ENCODE measurements around the gene PLCL1. TPM values are rescaled to one million over a fixed set of nuclear protein-coding genes. Genes with fewer than 3 reads are reported as not detected.
A peak's percentile ranks its signal among the peaks of the same experiment; 100 is the strongest.

The PLCL1 gene
- total and polyA plus RNA-seq, 5 experiments from 2014 or later = 3.0 to 8.8 (median 4.8) TPM

DNA sequence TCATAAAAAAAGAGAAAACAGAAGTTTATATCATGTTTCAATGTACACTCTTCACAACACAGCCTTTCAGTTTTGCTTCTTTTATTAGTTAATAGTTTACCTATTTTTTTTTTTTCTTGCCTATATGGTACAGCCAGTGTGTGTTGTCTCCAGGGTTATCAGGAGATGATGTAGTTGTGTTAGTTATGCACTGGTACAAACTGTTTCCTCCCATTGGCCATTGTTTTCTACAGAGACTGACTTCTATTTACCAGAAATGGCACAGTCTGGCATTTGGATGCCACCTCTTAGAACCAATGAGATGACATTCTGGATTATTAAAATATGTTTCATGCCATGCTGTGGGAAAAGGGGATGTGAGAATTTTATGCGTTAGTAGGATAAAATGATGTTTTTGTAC lies 339.4 kb downstream of the PLCL1 start:
- no peak overlapping the region for H3K4me3 Mint-ChIP-seq
- peaks cover 4 to 18% (median 10%) of the 10 kb centered on the region in 4 donors for H3K4me1 Mint-ChIP-seq
- POLR2A ChIA-PET = no interaction called here
- no peaks in the 10 kb centered on the region for H3K27me3 Mint-ChIP-seq
- peaks cover 11 to 19% (median 12%) of the 10 kb centered on the region in 3 donors for H3K36me3 Mint-ChIP-seq
- DNase-seq = no peak
- H3K9me3 Mint-ChIP-seq = peaks cover 0 to 2% (median 0%) of the 10 kb centered on the region in 9 donors
- no peak overlapping the region for H3K27ac Mint-ChIP-seq
- ATAC-seq = no peak

DNA sequence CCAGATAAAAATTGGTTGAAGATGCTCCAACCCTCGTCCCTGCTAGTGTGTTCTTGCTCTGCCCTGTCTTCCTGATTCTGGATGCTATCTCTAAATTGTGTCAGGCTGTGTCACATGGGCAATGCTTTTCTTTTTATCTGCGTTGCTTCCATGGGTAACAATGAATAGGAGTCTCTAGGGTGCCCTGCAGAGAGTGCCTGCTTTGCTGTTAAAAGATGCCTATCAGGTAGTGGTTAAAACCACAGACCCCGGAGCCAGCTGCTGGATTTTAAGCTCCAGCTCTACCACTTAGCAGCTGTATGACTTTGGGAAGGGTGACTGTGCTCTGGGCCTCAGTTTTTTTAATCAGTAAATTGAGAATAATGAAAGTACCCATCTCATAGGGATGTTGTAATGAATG lies 340.3 kb downstream of the PLCL1 start:
- ATAC-seq (no peak), DNase-seq (no peak)
- H3K36me3 Mint-ChIP-seq = peaks cover 12 to 23% (median 13%) of the 10 kb centered on the region in 3 donors
- no peaks in the 10 kb centered on the region for H3K9me3 Mint-ChIP-seq
- POLR2A ChIA-PET = no interaction called here
- H3K4me1 Mint-ChIP-seq = peaks cover 4 to 18% (median 10%) of the 10 kb centered on the region in 4 donors
- peak overlapping the region in 1 of 10 donors; percentile 16 for H3K27ac Mint-ChIP-seq
- no peak overlapping the region for H3K4me3 Mint-ChIP-seq
- H3K27me3 Mint-ChIP-seq = no peaks in the 10 kb centered on the region

DNA sequence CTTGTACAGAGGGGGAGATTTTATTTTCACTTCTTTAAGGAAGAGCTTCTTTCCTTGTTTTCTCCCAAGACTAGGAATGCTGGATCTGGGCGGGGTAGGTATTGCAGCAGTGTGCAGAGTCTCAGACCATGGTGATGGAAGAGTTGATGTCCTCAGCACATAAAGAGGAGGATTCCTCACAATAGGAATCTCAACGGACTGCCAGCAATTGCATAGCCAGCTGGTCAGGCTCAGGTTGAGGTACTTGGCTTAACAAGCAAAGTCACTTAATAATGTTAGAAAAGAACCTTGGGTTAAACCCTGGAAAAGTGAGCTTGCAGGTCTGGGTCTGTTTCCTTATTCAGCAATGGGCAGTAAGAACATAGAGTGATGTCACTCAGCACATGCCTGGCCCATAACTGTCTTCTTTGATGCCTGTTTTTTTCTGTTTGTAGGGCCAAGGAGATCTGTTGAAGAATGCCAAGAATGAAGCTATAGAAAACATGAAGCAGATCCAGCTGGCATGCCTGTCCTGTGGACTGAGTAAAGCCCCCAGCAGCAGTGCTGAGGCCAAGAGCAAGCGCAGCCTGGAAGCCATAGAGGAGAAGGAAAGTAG lies 342.1 kb downstream of the PLCL1 start:
- ATAC-seq = no peak
- no peak overlapping the region for H3K4me3 Mint-ChIP-seq
- peaks cover 4 to 18% (median 10%) of the 10 kb centered on the region in 4 donors for H3K4me1 Mint-ChIP-seq
- H3K9me3 Mint-ChIP-seq = peaks cover 0 to 13% (median 3%) of the 10 kb centered on the region in 9 donors
- peak overlapping the region in 1 of 10 donors; percentile 30 for H3K27ac Mint-ChIP-seq
- H3K27me3 Mint-ChIP-seq = no peaks in the 10 kb centered on the region
- H3K36me3 Mint-ChIP-seq = peaks cover 15 to 39% (median 17%) of the 10 kb centered on the region in 3 donors
- POLR2A ChIA-PET = no interaction called here
- DNase-seq = no peak

DNA sequence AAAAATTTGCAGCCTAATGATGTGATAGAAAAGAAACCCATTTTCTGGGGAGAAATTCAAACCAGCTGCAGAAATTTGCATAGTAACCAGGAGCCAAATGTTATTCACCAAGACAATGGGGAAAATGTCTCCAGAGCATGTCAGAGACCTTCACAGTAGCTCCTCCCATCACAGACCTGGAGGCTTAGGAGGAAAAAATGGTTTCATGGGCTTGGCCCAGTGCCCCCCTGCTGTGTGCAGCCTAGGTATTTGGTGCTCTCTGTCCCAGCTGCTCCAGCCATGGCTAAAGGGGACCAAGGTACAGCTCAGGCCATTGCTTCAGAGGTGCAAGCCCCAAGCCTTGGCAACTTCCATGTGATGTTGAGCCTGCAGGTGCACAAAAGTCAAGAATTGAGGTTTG lies 352.9 kb downstream of the PLCL1 start:
- H3K4me3 Mint-ChIP-seq = no peak overlapping the region
- H3K27me3 Mint-ChIP-seq = no peaks in the 10 kb centered on the region
- POLR2A ChIA-PET = no interaction called here
- no peak overlapping the region for H3K27ac Mint-ChIP-seq
- no peaks in the 10 kb centered on the region for H3K4me1 Mint-ChIP-seq
- ATAC-seq (no peak), DNase-seq (no peak)
- H3K9me3 Mint-ChIP-seq = peaks cover 9 to 43% (median 18%) of the 10 kb centered on the region in 9 donors
- H3K36me3 Mint-ChIP-seq = peaks cover 0 to 39% (median 18%) of the 10 kb centered on the region in 3 donors

DNA sequence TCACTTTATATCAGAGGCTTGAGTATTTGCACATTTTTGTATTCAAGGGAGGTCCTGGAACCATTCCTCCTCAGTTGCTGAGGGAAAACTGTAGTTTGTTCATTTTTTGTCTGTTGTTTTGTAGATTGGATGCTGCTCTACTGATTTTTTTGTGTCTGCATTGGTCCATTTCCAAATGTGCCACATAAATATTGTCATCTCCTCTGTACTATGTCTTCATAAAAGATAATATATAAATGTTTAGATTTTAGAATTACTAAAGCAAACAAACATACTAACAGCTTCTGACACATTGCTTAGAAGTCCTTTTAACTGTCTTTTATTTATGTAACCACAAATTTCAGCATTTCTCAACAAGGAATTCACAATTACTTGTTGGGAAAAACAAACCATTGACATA lies 356.8 kb downstream of the PLCL1 start:
- Mint-ChIP-seq H3K4me3 (no peak overlapping the region), H3K36me3 (peaks cover 0 to 15% (median 7%) of the 10 kb centered on the region in 3 donors), H3K4me1 (no peaks in the 10 kb centered on the region), H3K9me3 (peaks cover 8 to 26% (median 13%) of the 10 kb centered on the region in 9 donors), H3K27ac (no peak overlapping the region), H3K27me3 (no peaks in the 10 kb centered on the region)
- no peak for ATAC-seq
- DNase-seq = no peak
- POLR2A ChIA-PET = interaction anchor here (0.7 kb wide), 1 partner anchor 1705 kb away, joined by 3 read pairs; no protein-coding TSS in a partner anchor

DNA sequence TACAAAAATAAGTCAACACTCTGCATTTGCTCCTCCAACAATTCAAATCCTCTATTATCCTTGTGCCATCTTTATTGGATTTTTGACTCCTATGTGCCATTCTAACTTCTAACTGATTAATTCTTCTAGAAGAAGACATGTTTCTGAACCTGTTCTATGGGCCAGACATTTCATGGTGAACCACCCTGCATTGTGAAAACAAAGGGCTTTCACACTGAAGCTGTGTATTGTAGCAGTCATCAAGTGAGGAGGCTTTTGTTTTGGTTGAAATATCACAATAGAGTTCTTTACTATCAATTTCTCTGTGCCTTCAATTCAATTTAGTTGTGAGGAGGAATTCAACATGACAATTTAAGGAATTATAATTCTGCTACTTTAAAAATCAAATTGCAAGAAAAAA lies 357.9 kb downstream of the PLCL1 start:
- DNase-seq = no peak
- ATAC-seq = no peak
- Mint-ChIP-seq H3K4me3 (no peak overlapping the region), H3K27ac (no peak overlapping the region), H3K9me3 (peaks cover 0 to 14% (median 5%) of the 10 kb centered on the region in 9 donors), H3K27me3 (no peaks in the 10 kb centered on the region), H3K36me3 (peaks cover 0 to 7% (median 0%) of the 10 kb centered on the region in 3 donors), H3K4me1 (no peaks in the 10 kb centered on the region)
- POLR2A ChIA-PET = no interaction called here

DNA sequence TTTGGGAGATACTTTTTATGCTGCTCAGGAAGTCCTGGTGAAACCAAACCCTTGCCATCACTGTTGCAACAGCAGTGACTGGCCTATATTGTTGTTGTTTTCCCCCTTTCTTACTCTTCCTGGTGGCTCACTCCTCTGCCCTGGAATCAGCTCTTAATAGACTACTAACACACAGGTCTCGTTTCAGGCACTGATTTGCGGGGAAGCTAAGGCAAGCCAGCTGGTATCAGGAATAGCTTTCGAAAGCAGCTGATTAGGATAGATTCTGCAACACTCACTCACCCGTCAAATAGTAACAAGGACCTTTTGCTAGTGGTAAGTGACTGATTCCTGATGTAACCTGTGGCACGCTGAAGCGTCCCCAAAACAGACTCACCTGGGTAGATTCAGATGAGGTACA lies 360.4 kb downstream of the PLCL1 start:
- no peak for ATAC-seq
- POLR2A ChIA-PET = no interaction called here
- H3K27me3 Mint-ChIP-seq = peaks cover 0 to 10% (median 0%) of the 10 kb centered on the region in 5 donors
- no peaks in the 10 kb centered on the region for H3K4me1 Mint-ChIP-seq
- H3K36me3 Mint-ChIP-seq = no peaks in the 10 kb centered on the region
- no peak overlapping the region for H3K27ac Mint-ChIP-seq
- DNase-seq = no peak
- no peak overlapping the region for H3K4me3 Mint-ChIP-seq
- H3K9me3 Mint-ChIP-seq = no peaks in the 10 kb centered on the region

DNA sequence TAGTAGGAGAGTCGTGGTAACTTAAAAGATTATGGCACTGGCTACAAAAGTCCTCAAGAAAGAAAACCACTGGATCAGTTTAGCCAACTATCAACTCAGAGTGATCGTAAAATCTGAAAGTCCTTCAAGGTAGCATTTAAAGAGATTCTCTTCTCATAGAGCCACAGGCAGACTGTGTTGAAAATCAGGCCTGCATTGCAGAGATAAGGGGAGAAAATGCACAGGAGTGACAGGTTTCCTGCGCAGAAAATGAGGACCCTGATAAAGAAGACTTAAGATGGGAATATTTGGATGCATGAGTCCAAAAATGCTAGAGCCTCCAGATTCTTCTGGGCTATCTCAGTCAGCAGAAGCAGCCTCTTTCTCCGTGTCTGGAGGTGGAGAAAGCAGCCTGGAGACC lies 360.9 kb downstream of the PLCL1 start:
- Mint-ChIP-seq H3K4me1 (no peaks in the 10 kb centered on the region), H3K27ac (no peak overlapping the region), H3K4me3 (no peak overlapping the region), H3K36me3 (no peaks in the 10 kb centered on the region), H3K27me3 (peaks cover 0 to 10% (median 0%) of the 10 kb centered on the region in 5 donors), H3K9me3 (no peaks in the 10 kb centered on the region)
- no peak for DNase-seq
- POLR2A ChIA-PET = no interaction called here
- ATAC-seq = no peak

DNA sequence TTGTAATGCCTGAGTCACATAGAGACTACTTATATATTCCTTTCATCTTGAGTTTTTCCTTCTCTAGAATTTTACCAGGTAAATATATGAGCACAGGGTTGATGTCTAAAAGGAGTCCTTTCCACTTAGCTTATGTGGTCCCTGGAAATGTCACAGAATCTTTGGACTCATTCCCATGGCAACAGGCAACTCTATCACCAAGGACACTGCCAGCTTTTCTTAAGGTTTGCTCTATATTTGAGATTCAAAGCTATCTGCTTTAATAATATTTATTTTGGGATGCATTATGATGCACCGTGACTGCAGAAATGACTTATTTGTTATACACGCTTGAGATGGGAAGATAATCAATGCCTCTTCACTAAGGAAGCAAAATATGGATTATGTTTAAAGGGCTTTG lies 363.0 kb downstream of the PLCL1 start:
- H3K4me3 Mint-ChIP-seq = no peak overlapping the region
- no peaks in the 10 kb centered on the region for H3K9me3 Mint-ChIP-seq
- no peaks in the 10 kb centered on the region for H3K4me1 Mint-ChIP-seq
- no peak overlapping the region for H3K27ac Mint-ChIP-seq
- POLR2A ChIA-PET = no interaction called here
- no peak for DNase-seq
- no peaks in the 10 kb centered on the region for H3K36me3 Mint-ChIP-seq
- peaks cover 0 to 10% (median 0%) of the 10 kb centered on the region in 5 donors for H3K27me3 Mint-ChIP-seq
- no peak for ATAC-seq

DNA sequence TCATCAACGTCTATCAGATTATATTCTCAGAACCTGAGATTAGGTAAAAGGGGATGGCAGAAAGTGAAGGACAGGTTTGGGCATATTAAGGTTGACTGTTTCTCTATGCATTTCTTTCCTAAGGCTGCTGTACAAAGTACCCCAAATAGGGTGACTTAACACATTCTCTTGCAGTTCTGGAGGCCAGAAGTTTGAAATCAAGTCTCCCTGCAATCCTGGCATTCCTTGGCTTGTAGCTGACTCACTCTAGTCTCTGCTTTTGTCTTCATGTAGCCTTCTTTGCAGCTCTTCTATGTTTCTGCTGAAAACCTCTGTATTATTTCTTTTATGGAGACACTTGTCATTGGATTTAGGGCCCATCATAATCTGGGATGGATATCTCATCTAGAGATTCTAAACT lies 364.3 kb downstream of the PLCL1 start:
- Mint-ChIP-seq H3K4me1 (no peaks in the 10 kb centered on the region), H3K27me3 (peaks cover 0 to 10% (median 0%) of the 10 kb centered on the region in 5 donors), H3K4me3 (no peak overlapping the region), H3K36me3 (no peaks in the 10 kb centered on the region), H3K27ac (no peak overlapping the region), H3K9me3 (no peaks in the 10 kb centered on the region)
- no peak for ATAC-seq
- DNase-seq = no peak
- POLR2A ChIA-PET = no interaction called here

DNA sequence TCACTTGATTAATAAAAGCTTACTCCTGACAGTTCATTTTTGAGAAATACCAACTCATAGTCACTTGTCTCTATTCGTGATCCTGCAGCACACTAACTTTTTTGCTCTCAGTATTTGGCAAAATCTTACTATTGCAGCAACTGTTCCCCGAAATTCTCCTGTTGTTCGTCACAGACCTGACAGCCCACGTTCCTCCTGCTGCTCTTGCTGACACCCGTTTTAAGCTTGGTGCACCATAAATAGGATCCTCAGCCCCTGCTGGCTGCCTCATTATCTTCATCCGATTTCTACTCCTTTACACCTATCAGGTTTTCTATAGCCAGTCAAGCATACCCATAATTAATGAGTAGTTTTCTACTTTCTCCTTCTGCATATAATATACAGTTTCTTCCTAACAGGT lies 368.8 kb downstream of the PLCL1 start:
- Mint-ChIP-seq H3K27ac (no peak overlapping the region), H3K4me1 (no peaks in the 10 kb centered on the region)

DNA sequence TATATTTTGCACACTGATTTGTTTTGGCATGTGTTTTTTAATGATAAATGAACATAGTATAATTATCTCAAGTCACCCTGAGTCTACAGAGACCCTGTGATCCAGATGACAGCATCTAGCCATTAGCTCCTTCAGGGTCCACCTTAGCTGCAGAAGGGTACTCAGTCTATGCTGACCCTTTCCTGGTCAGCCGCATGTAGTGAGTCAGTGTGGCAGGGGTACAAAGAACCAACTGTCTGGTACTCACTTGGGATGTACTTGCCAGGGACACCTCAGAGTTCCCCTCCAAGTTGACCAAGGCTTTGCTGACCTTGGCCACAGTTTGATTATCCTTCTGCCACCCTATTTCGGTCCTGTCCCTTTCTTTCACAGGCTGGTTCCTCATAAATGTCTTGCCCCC lies 369.5 kb downstream of the PLCL1 start:
- Mint-ChIP-seq H3K4me3 (no peak overlapping the region), H3K27ac (no peak overlapping the region), H3K27me3 (peaks cover 0 to 7% (median 4%) of the 10 kb centered on the region in 5 donors), H3K9me3 (peaks cover 0 to 32% (median 13%) of the 10 kb centered on the region in 9 donors), H3K36me3 (peaks cover 0 to 11% (median 0%) of the 10 kb centered on the region in 3 donors), H3K4me1 (no peaks in the 10 kb centered on the region)
- ATAC-seq (no peak), DNase-seq (no peak)
- POLR2A ChIA-PET = no interaction called here

More for the DNA sequence above, 368.8 kb downstream of the PLCL1 start:
- Mint-ChIP-seq H3K9me3 (peaks cover 0 to 26% (median 7%) of the 10 kb centered on the region in 9 donors), H3K36me3 (peaks cover 0 to 6% (median 0%) of the 10 kb centered on the region in 3 donors), H3K4me3 (no peak overlapping the region), H3K27me3 (peaks cover 0 to 10% (median 3%) of the 10 kb centered on the region in 5 donors)
- ATAC-seq = no peak
- DNase-seq = no peak
- POLR2A ChIA-PET = no interaction called here

DNA sequence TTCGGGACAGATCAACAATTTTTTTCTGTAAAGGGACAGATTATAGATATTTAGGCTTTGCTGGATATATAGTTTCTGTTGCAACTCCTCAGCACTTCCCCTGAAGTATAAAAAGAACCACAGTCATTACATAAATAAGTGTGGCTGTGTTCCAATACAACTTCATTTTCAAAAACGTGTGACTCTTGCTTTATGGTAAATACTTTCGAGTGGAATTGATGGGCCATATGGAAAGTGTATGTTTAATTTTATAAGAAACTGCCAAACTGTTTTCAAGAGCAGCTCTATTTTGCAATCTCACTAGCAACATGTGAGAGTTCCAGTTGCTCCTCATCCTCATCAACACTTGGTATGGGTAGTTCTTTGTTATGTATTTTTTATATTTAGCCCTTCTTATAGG lies 370.9 kb downstream of the PLCL1 start:
- peaks cover 0 to 14% (median 0%) of the 10 kb centered on the region in 3 donors for H3K36me3 Mint-ChIP-seq

DNA sequence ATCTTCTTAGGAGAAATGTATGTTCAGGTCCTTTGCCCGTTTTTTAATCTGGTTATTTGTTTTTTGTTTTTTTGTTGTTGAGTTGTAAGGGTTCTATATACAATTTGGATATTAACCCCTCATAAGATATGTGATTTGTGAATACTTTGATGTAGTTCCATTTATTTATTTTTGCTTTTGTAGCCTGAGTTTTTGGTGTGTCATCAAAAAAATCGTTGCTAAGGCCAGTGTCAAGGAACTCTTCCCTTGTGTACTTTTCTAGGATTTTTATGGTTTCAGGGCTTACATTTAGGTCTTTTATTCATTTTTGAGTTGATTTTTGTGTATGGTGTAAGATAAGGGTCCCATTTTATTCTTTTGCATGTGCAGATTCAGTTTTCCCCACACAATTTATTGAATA lies 372.6 kb downstream of the PLCL1 start:
- ATAC-seq (no peak), DNase-seq (no peak)
- Mint-ChIP-seq H3K4me3 (no peak overlapping the region), H3K27me3 (peaks cover 2 to 16% (median 9%) of the 10 kb centered on the region in 5 donors), H3K9me3 (peaks cover 4 to 43% (median 25%) of the 10 kb centered on the region in 9 donors), H3K27ac (no peak overlapping the region), H3K4me1 (no peaks in the 10 kb centered on the region), H3K36me3 (peaks cover 0 to 21% (median 0%) of the 10 kb centered on the region in 3 donors)
- POLR2A ChIA-PET = no interaction called here

More for the DNA sequence above, 370.9 kb downstream of the PLCL1 start:
- peak overlapping the region in 1 of 10 donors; percentile 38 for H3K4me3 Mint-ChIP-seq
- no peaks in the 10 kb centered on the region for H3K4me1 Mint-ChIP-seq
- DNase-seq = no peak
- H3K9me3 Mint-ChIP-seq = peaks cover 4 to 42% (median 21%) of the 10 kb centered on the region in 9 donors
- H3K27me3 Mint-ChIP-seq = peaks cover 2 to 7% (median 4%) of the 10 kb centered on the region in 5 donors
- no peak overlapping the region for H3K27ac Mint-ChIP-seq
- POLR2A ChIA-PET = no interaction called here
- no peak for ATAC-seq

Data from naive thymus-derived CD8-positive, alpha-beta T cell (primary cell).